Mesenchymal stem cell (in vitro differentiated cells and primary cell): ENCODE data around the gene ST6GALNAC2.

ENCODE experiments used
- DNase-seq: peaks from one replicate; pipeline ENCODE4 v3.0.0-alpha.2; 2013
- H2AFZ ChIP-seq: one replicate; pipeline ENCODE4 v1.6.1; 2013; ENCODE audit warnings: low read depth, mild to moderate bottlenecking, control low read depth, inconsistent platforms, low read length, moderate library complexity
- H2AK5ac ChIP-seq: 2 replicates; pipeline ENCODE4 v1.6.1; 2013; ENCODE audit warnings: low read length, moderate library complexity, mild to moderate bottlenecking, inconsistent platforms; ENCODE audit not compliant: severe bottlenecking
- H2BK120ac ChIP-seq: one replicate; pipeline ENCODE4 v1.6.1; 2013; ENCODE audit warnings: low read depth, mild to moderate bottlenecking, inconsistent platforms, low read length, moderate library complexity
- H2BK12ac ChIP-seq, 2 experiments: one replicate each; pipeline ENCODE4 v1.6.1; 2013; ENCODE audit warnings: inconsistent platforms in 2 of 2, low read length in 2 of 2, mild to moderate bottlenecking in 2 of 2, moderate library complexity in 2 of 2, control low read depth in 1 of 2
- H2BK15ac ChIP-seq: one replicate; pipeline ENCODE4 v1.6.1; 2013; ENCODE audit warnings: mild to moderate bottlenecking, low read depth, inconsistent platforms; ENCODE audit not compliant: poor library complexity, severe bottlenecking
- H2BK5ac ChIP-seq: 2 replicates; pipeline ENCODE4 v1.6.1; 2013; ENCODE audit warnings: low read depth, mild to moderate bottlenecking, low read length, control low read depth, inconsistent platforms; ENCODE audit not compliant: poor library complexity, severe bottlenecking
- H3K14ac ChIP-seq, 2 experiments: one replicate each; pipeline ENCODE4 v1.6.1; 2013; ENCODE audit warnings: inconsistent platforms in 2 of 2, low read length in 2 of 2, control low read depth in 1 of 2, mild to moderate bottlenecking in 1 of 2, moderate library complexity in 1 of 2
- H3K18ac ChIP-seq, 2 experiments: one replicate each; pipeline ENCODE4 v1.6.1; 2013; ENCODE audit warnings: inconsistent platforms in 2 of 2, low read length in 2 of 2, control low read depth in 1 of 2, low read depth in 1 of 2, mild to moderate bottlenecking in 1 of 2
- H3K23ac ChIP-seq, 2 experiments: one replicate each; pipeline ENCODE4 v1.6.1; 2013; ENCODE audit warnings: inconsistent platforms in 2 of 2, low read length in 2 of 2, mild to moderate bottlenecking in 2 of 2, moderate library complexity in 2 of 2, control low read depth in 1 of 2
- H3K27ac ChIP-seq: 2 replicates; pipeline ENCODE4 v1.5.1; 2013; ENCODE audit warnings: mild to moderate bottlenecking, moderate library complexity, low read length, control low read depth, inconsistent platforms; ENCODE audit not compliant: poor library complexity, severe bottlenecking
- H3K27me3 ChIP-seq, 2 experiments: 2 replicates each; pipeline versions ENCODE4 v1.6.1 to v1.7.0; 2013; ENCODE audit warnings: low read length in 2 of 2, mild to moderate bottlenecking in 2 of 2, moderate library complexity in 2 of 2, control low read depth in 1 of 2, inconsistent platforms in 1 of 2; ENCODE audit not compliant: control insufficient read depth in 1 of 2, insufficient read depth in 1 of 2
- H3K36me3 ChIP-seq, 2 experiments: 2 replicates each; pipeline versions ENCODE4 v1.6.1 to v1.7.0; 2013; ENCODE audit warnings: low read length in 2 of 2, control low read depth in 1 of 2, inconsistent platforms in 1 of 2, low read depth in 1 of 2, mild to moderate bottlenecking in 1 of 2; ENCODE audit not compliant: insufficient read depth in 2 of 2, control insufficient read depth in 1 of 2
- H3K4ac ChIP-seq, 2 experiments: one replicate each; pipeline ENCODE4 v1.6.1; 2013; ENCODE audit warnings: inconsistent platforms in 2 of 2, low read length in 2 of 2, mild to moderate bottlenecking in 2 of 2, moderate library complexity in 2 of 2, control low read depth in 1 of 2, low read depth in 1 of 2
- H3K4me1 ChIP-seq: 2 replicates; pipeline ENCODE4 v1.6.1; 2013; ENCODE audit warnings: low read depth, low read length, control low read depth; ENCODE audit not compliant: control insufficient read depth, insufficient read depth
- H3K4me2 ChIP-seq: 2 replicates; pipeline ENCODE4 v1.6.1; 2013; ENCODE audit warnings: low read length, mild to moderate bottlenecking, inconsistent platforms; ENCODE audit not compliant: poor library complexity, severe bottlenecking
- H3K4me3 ChIP-seq, 2 experiments: 2 replicates each; pipeline versions ENCODE4 v1.5.1 to v1.7.0; 2013; ENCODE audit warnings: low read length in 2 of 2, mild to moderate bottlenecking in 2 of 2, control low read depth in 1 of 2, low read depth in 1 of 2; ENCODE audit not compliant: insufficient read depth in 1 of 2
- H3K79me1 ChIP-seq: replicated peaks from 2 replicates; pipeline ENCODE4 v1.6.1; 2013; ENCODE audit warnings: mild to moderate bottlenecking, control low read depth, low read length, inconsistent platforms; ENCODE audit not compliant: poor library complexity, severe bottlenecking
- H3K9ac ChIP-seq: 2 replicates; pipeline ENCODE4 v1.7.0; 2013; ENCODE audit warnings: mild to moderate bottlenecking, low read length, moderate library complexity
- H3K9me3 ChIP-seq: 2 replicates; pipeline ENCODE4 v1.7.0; 2013; ENCODE audit warnings: mild to moderate bottlenecking, low read length; ENCODE audit not compliant: control insufficient read depth
- H4K8ac ChIP-seq: one replicate; pipeline ENCODE4 v1.6.1; 2013; ENCODE audit warnings: inconsistent platforms, mild to moderate bottlenecking, low read length, moderate library complexity
- H4K91ac ChIP-seq: one replicate; pipeline ENCODE4 v1.6.1; 2013; ENCODE audit warnings: mild to moderate bottlenecking, low read length, inconsistent platforms
- WGBS: methylation state at CpG from one replicate; pipeline ENCODE4 v1.1.7; 2013; ENCODE audit warnings: mixed read lengths; 5-methylcytosine and 5-hydroxymethylcytosine counted together

Gene ST6GALNAC2

GRCh38 chr17:76578376-76578775, 7.3 kb downstream of the ST6GALNAC2 start:
- no peak overlapping the region for H2BK12ac ChIP-seq
- H2BK5ac ChIP-seq, result no peak overlapping the region
- peaks cover 1% of the 10 kb centered on the region for H3K4me1 ChIP-seq
- H2BK120ac ChIP-seq, result no peak overlapping the region
- no peak for DNase-seq
- no peaks in the 10 kb centered on the region for H3K36me3 ChIP-seq
- no peak overlapping the region for H3K4ac ChIP-seq
- peaks cover 0 to 18% of the 10 kb centered on the region in 2 experiments for H3K27me3 ChIP-seq
- H3K9me3 ChIP-seq, result no peaks in the 10 kb centered on the region
- H3K4me3 ChIP-seq, result no peak overlapping the region
- no peak overlapping the region for H3K23ac ChIP-seq
- H3K79me1 ChIP-seq, result no peaks in the 10 kb centered on the region
- H3K18ac ChIP-seq, result no peak overlapping the region
- H2BK15ac ChIP-seq, result no peak overlapping the region
- H2AK5ac ChIP-seq, result no peak overlapping the region
- 64% methylated on average over 4 of the region's 5 CpGs for WGBS
- H3K27ac ChIP-seq, result no peak overlapping the region
- H2AFZ ChIP-seq, result no peak overlapping the region
- no peak overlapping the region for H3K4me2 ChIP-seq
- H3K9ac ChIP-seq, result no peak overlapping the region
- H4K8ac ChIP-seq, result no peak overlapping the region
- H4K91ac ChIP-seq, result no peak overlapping the region
- H3K14ac ChIP-seq, result no peak overlapping the region

GRCh38 chr17:76577876-76578275, 7.8 kb downstream of the ST6GALNAC2 start:
- H3K4me3 ChIP-seq, result no peak overlapping the region
- H3K4me1 ChIP-seq, result peaks cover 1% of the 10 kb centered on the region
- DNase-seq, result no peak
- H4K91ac ChIP-seq, result no peak overlapping the region
- no peak overlapping the region for H3K23ac ChIP-seq
- H2AK5ac ChIP-seq, result no peak overlapping the region
- 100% methylated on average over 6 of the region's 7 CpGs for WGBS
- no peak overlapping the region for H3K27ac ChIP-seq
- no peak overlapping the region for H2BK15ac ChIP-seq
- H2BK120ac ChIP-seq, result no peak overlapping the region
- H3K14ac ChIP-seq, result no peak overlapping the region
- H3K4ac ChIP-seq, result no peak overlapping the region
- H3K36me3 ChIP-seq, result no peaks in the 10 kb centered on the region
- H3K27me3 ChIP-seq, result peaks cover 0 to 18% of the 10 kb centered on the region in 2 experiments
- no peak overlapping the region for H2BK5ac ChIP-seq
- H2AFZ ChIP-seq, result no peak overlapping the region
- no peak overlapping the region for H3K4me2 ChIP-seq
- no peaks in the 10 kb centered on the region for H3K79me1 ChIP-seq
- H2BK12ac ChIP-seq, result no peak overlapping the region
- no peak overlapping the region for H4K8ac ChIP-seq
- no peak overlapping the region for H3K9ac ChIP-seq
- H3K9me3 ChIP-seq, result no peaks in the 10 kb centered on the region
- H3K18ac ChIP-seq, result no peak overlapping the region

GRCh38 chr17:76576189-76576588, 9.5 kb downstream of the ST6GALNAC2 start:
- H3K4ac ChIP-seq, result no peak overlapping the region
- no peaks in the 10 kb centered on the region for H3K9me3 ChIP-seq
- no peak overlapping the region for H4K91ac ChIP-seq
- no peak overlapping the region for H3K4me3 ChIP-seq
- no peak overlapping the region for H3K18ac ChIP-seq
- no peak overlapping the region for H4K8ac ChIP-seq
- H3K4me1 ChIP-seq, result peaks cover 1% of the 10 kb centered on the region
- no peak overlapping the region for H2AK5ac ChIP-seq
- DNase-seq, result no peak
- 95% methylated on average over 9 of the region's 9 CpGs for WGBS
- no peak overlapping the region for H3K14ac ChIP-seq
- H3K36me3 ChIP-seq, result no peaks in the 10 kb centered on the region
- H3K27ac ChIP-seq, result no peak overlapping the region
- H2BK15ac ChIP-seq, result no peak overlapping the region
- H3K23ac ChIP-seq, result no peak overlapping the region
- peak overlapping the region in 1 of 2 experiments; percentile 18 for H2BK12ac ChIP-seq
- no peaks in the 10 kb centered on the region for H3K79me1 ChIP-seq
- no peak overlapping the region for H3K4me2 ChIP-seq
- no peak overlapping the region for H2BK120ac ChIP-seq
- H3K27me3 ChIP-seq, result peaks cover 0 to 10% of the 10 kb centered on the region in 2 experiments
- H2BK5ac ChIP-seq, result no peak overlapping the region
- H2AFZ ChIP-seq, result no peak overlapping the region
- H3K9ac ChIP-seq, result no peak overlapping the region

GRCh38 chr17:76575570-76575969, 10.1 kb downstream of the ST6GALNAC2 start:
- WGBS, result 89% methylated on average over 4 of the region's 5 CpGs
- no peak overlapping the region for H3K4ac ChIP-seq
- no peaks in the 10 kb centered on the region for H3K9me3 ChIP-seq
- H2AK5ac ChIP-seq, result no peak overlapping the region
- H3K4me1 ChIP-seq, result peaks cover 1% of the 10 kb centered on the region
- H3K27me3 ChIP-seq, result peaks cover 0 to 4% of the 10 kb centered on the region in 2 experiments
- no peak overlapping the region for H3K4me3 ChIP-seq
- H2BK5ac ChIP-seq, result no peak overlapping the region
- H3K9ac ChIP-seq, result no peak overlapping the region
- no peak overlapping the region for H2BK12ac ChIP-seq
- H3K14ac ChIP-seq, result no peak overlapping the region
- no peak overlapping the region for H3K18ac ChIP-seq
- H3K23ac ChIP-seq, result no peak overlapping the region
- H2AFZ ChIP-seq, result no peak overlapping the region
- H4K8ac ChIP-seq, result no peak overlapping the region
- H3K4me2 ChIP-seq, result no peak overlapping the region
- DNase-seq, result no peak
- no peak overlapping the region for H2BK15ac ChIP-seq
- H2BK120ac ChIP-seq, result no peak overlapping the region
- no peak overlapping the region for H3K27ac ChIP-seq
- no peaks in the 10 kb centered on the region for H3K36me3 ChIP-seq
- H4K91ac ChIP-seq, result no peak overlapping the region
- no peaks in the 10 kb centered on the region for H3K79me1 ChIP-seq
